Smooth muscle cell (in vitro differentiated cells): ENCODE measurements around the gene BMP6. TPM values are rescaled to one million over a fixed set of nuclear protein-coding genes. Genes with fewer than 3 reads are reported as not detected.

ENCODE experiments used
- DNase-seq: peaks from one replicate; lab custom pipeline; 2025; ENCODE audit not compliant: unreplicated experiment; lab: John Stamatoyannopoulos, UW
- H2AFZ ChIP-seq: fragments of 200-600 bp; sonication (generic); 2 replicates; pipeline ENCODE4 v1.6.0; 2016; ENCODE audit warnings: antibody characterized with exemption, low read depth, mild to moderate bottlenecking
- H3F3A ChIP-seq: fragments of 200-600 bp; sonication (generic); 2 replicates; pipeline ENCODE4 v1.6.0; 2017; ENCODE audit warnings: antibody characterized with exemption, low read depth
- H3K27ac ChIP-seq: fragments of 200-600 bp; sonication (generic); 2 replicates; pipeline ENCODE4 v1.5.1; 2016; ENCODE audit warnings: low read depth, mild to moderate bottlenecking
- H3K27me3 ChIP-seq: fragments of 200-600 bp; sonication (generic); 2 replicates; pipeline ENCODE4 v1.6.1; 2016; ENCODE audit warnings: low read depth, mild to moderate bottlenecking
- H3K36me3 ChIP-seq: fragments of 200-600 bp; sonication (generic); 2 replicates; pipeline ENCODE4 v1.5.1; 2016; ENCODE audit warnings: low read depth
- H3K4me1 ChIP-seq: fragments of 200-600 bp; sonication (generic); 2 replicates; pipeline ENCODE4 v1.5.1; 2016; ENCODE audit warnings: low read depth
- H3K4me2 ChIP-seq: fragments of 200-600 bp; sonication (generic); 2 replicates; pipeline ENCODE4 v1.6.0; 2016; ENCODE audit warnings: mild to moderate bottlenecking
- H3K4me3 ChIP-seq: fragments of 200-600 bp; sonication (generic); 2 replicates; pipeline ENCODE4 v1.5.1; 2016; ENCODE audit warnings: mild to moderate bottlenecking
- H3K79me2 ChIP-seq: fragments of 200-600 bp; sonication (generic); 2 replicates; pipeline ENCODE4 v1.6.0; 2016; ENCODE audit warnings: low read depth, mild to moderate bottlenecking
- H3K9ac ChIP-seq: fragments of 200-600 bp; sonication (generic); 2 replicates; pipeline ENCODE4 v1.6.0; 2016; ENCODE audit warnings: low read depth
- H3K9me3 ChIP-seq: fragments of 200-600 bp; sonication (generic); replicated peaks from 2 replicates; pipeline ENCODE4 v1.5.1; 2016; ENCODE audit warnings: low read depth
- H4K20me1 ChIP-seq: fragments of 200-600 bp; sonication (generic); 2 replicates; pipeline ENCODE4 v1.6.0; 2016; ENCODE audit warnings: low read depth
- CTCF ChIP-seq: fragments of 200-600 bp; sonication (generic); IDR thresholded peaks from 2 replicates; pipeline ENCODE4 v1.5.1; 2017; ENCODE audit warnings: borderline replicate concordance, mild to moderate bottlenecking, antibody characterized with exemption; ENCODE audit not compliant: insufficient read depth, poor library complexity, severe bottlenecking
- WGBS: methylation state at CpG from one replicate; pipeline ENCODE4 v1.1.7; 2016; ENCODE audit warnings: low lambda C conversion rate; 5-methylcytosine and 5-hydroxymethylcytosine counted together
- polyA plus RNA-seq: library from polyadenylated mRNA; unstranded; fragments of >200 nt; fragmentation: Nextera tagmentation; extraction: Ambion mirVana; gene quantifications from 2 replicates; pipeline ENCODE4 v1.2.1, GENCODE V29; 2016
- total RNA-seq: library from RNA; depleted of rRNA; stranded (reverse); fragments of >200 nt; gene quantifications from 2 replicates; pipeline ENCODE4 v1.2.3, GENCODE V29; 2014

The BMP6 gene
- total and polyA plus RNA-seq, 2 experiments from 2014 or later: 14.5 to 17.0 TPM

- H2AFZ ChIP-seq: no peak overlapping the region
- no peak overlapping the region for H3K27ac ChIP-seq
- no peak for DNase-seq
- peaks cover 6% of the 10 kb centered on the region for H3K27me3 ChIP-seq
- H3K79me2 ChIP-seq: no peaks in the 10 kb centered on the region
- TF ChIP-seq CTCF: no peak
- no peaks in the 10 kb centered on the region for H4K20me1 ChIP-seq
- no peaks in the 10 kb centered on the region for H3K9me3 ChIP-seq
- no peaks in the 10 kb centered on the region for H3F3A ChIP-seq
- no peak overlapping the region for H3K4me3 ChIP-seq
- H3K36me3 ChIP-seq: no peaks in the 10 kb centered on the region
- no peak overlapping the region for H3K9ac ChIP-seq
- no peak overlapping the region for H3K4me2 ChIP-seq
- H3K4me1 ChIP-seq: no peaks in the 10 kb centered on the region
- WGBS: 90% methylated on average over 3 of the region's 3 CpGs
Observed at GRCh38 chr6:7773322-7773721, 47.4 kb downstream of the BMP6 start.

GRCh38 chr6:7773914-7774313, 48.0 kb downstream of the BMP6 start:
- H2AFZ ChIP-seq: no peak overlapping the region
- WGBS: 86% methylated on average over 9 of the region's 9 CpGs
- H4K20me1 ChIP-seq: no peaks in the 10 kb centered on the region
- no peak overlapping the region for H3K4me2 ChIP-seq
- no peaks in the 10 kb centered on the region for H3K36me3 ChIP-seq
- H3K9ac ChIP-seq: no peak overlapping the region
- no peaks in the 10 kb centered on the region for H3K4me1 ChIP-seq
- no peaks in the 10 kb centered on the region for H3K79me2 ChIP-seq
- no peak overlapping the region for H3K4me3 ChIP-seq
- no peaks in the 10 kb centered on the region for H3K9me3 ChIP-seq
- H3F3A ChIP-seq: no peaks in the 10 kb centered on the region
- TF ChIP-seq CTCF: no peak
- H3K27ac ChIP-seq: no peak overlapping the region
- no peak for DNase-seq
- H3K27me3 ChIP-seq: peaks cover 6% of the 10 kb centered on the region

- H3K27ac ChIP-seq: no peak overlapping the region
- H3K27me3 ChIP-seq: peaks cover 6% of the 10 kb centered on the region
- no peak overlapping the region for H2AFZ ChIP-seq
- H4K20me1 ChIP-seq: no peaks in the 10 kb centered on the region
- DNase-seq: no peak
- no peak overlapping the region for H3K4me3 ChIP-seq
- H3K79me2 ChIP-seq: no peaks in the 10 kb centered on the region
- no peaks in the 10 kb centered on the region for H3K36me3 ChIP-seq
- H3K9ac ChIP-seq: no peak overlapping the region
- 95% methylated on average over 2 of the region's 2 CpGs for WGBS
- H3F3A ChIP-seq: no peaks in the 10 kb centered on the region
- no peak overlapping the region for H3K4me2 ChIP-seq
- no peak for TF ChIP-seq CTCF
- no peaks in the 10 kb centered on the region for H3K4me1 ChIP-seq
- no peaks in the 10 kb centered on the region for H3K9me3 ChIP-seq
Observed at GRCh38 chr6:7776509-7776908, 50.6 kb downstream of the BMP6 start.

GRCh38 chr6:7777074-7777473, 51.2 kb downstream of the BMP6 start:
- 89% methylated on average over 4 of the region's 4 CpGs for WGBS
- H3K4me3 ChIP-seq: no peak overlapping the region
- H3K4me1 ChIP-seq: no peaks in the 10 kb centered on the region
- H2AFZ ChIP-seq: no peak overlapping the region
- peaks cover 6% of the 10 kb centered on the region for H3K27me3 ChIP-seq
- H4K20me1 ChIP-seq: no peaks in the 10 kb centered on the region
- H3K9ac ChIP-seq: no peak overlapping the region
- no peaks in the 10 kb centered on the region for H3K36me3 ChIP-seq
- H3K4me2 ChIP-seq: no peak overlapping the region
- DNase-seq: no peak
- TF ChIP-seq CTCF: no peak
- H3F3A ChIP-seq: no peaks in the 10 kb centered on the region
- H3K79me2 ChIP-seq: no peaks in the 10 kb centered on the region
- no peak overlapping the region for H3K27ac ChIP-seq
- no peaks in the 10 kb centered on the region for H3K9me3 ChIP-seq
